Panc1 (cell line): ENCODE data around the gene NR2C2. TPM values are rescaled to one million over a fixed set of nuclear protein-coding genes. Genes with fewer than 3 reads are reported as not detected.

Experiments
- ATAC-seq: fragments of 200-7000 bp; cut with Tn5 transposase; 2 replicates; pipeline ENCODE4 v1.9.1; 2020; ENCODE audit warnings: mild to moderate bottlenecking, moderate library complexity
- BruUV-seq: library from RNA; stranded (reverse); fragments of 400-500 nt; replicated peaks from 2 replicates; lab custom pipeline; 2021; lab: Mats Ljungman, UMichigan
- CTCF ChIA-PET: fragments of 300-600 bp; sonication (Branson Sonifier 250); formaldehyde crosslinking; loops from one replicate; lab custom pipeline; 2022; ENCODE audit warnings: antibody characterized with exemption; lab: Charles Lee
- POLR2A ChIA-PET: fragments of 300-600 bp; sonication (Branson Sonifier 250); formaldehyde crosslinking; loops from one replicate; lab custom pipeline; 2022; ENCODE audit warnings: antibody characterized with exemption; lab: Charles Lee
- DNase-seq: peaks from one replicate; pipeline ENCODE4 v3.0.0-alpha.2; 2010; ENCODE audit warnings: low read depth, low spot score
- H3K27ac ChIP-seq: 2 replicates; pipeline ENCODE4 v1.5.1; 2011; ENCODE audit warnings: mild to moderate bottlenecking, low read length, inconsistent platforms
- H3K27me3 ChIP-seq: fragments of 200-500 bp; sonication (Bioruptor generic); 2 replicates; pipeline ENCODE4 v1.6.0; 2014; ENCODE audit warnings: low read length, inconsistent platforms; ENCODE audit not compliant: control insufficient read depth, insufficient read depth
- H3K36me3 ChIP-seq: fragments of 200-500 bp; sonication (Bioruptor generic); 2 replicates; pipeline ENCODE4 v1.5.1; 2014; ENCODE audit warnings: inconsistent platforms, mild to moderate bottlenecking, low read length, moderate library complexity; ENCODE audit not compliant: control insufficient read depth, insufficient read depth
- H3K4me1 ChIP-seq: 2 replicates; pipeline ENCODE4 v1.5.1; 2011; ENCODE audit warnings: inconsistent platforms, mild to moderate bottlenecking, low read length, moderate library complexity; ENCODE audit not compliant: control insufficient read depth, insufficient read depth
- H3K4me3 ChIP-seq, 2 experiments: 2 replicates each; pipeline ENCODE4 v1.5.1; 2011 to 2012; ENCODE audit warnings: low read depth in 2 of 2, low read length in 2 of 2, mild to moderate bottlenecking in 2 of 2, inconsistent platforms in 1 of 2, moderate library complexity in 1 of 2
- H3K9me3 ChIP-seq: fragments of 200-500 bp; sonication (Bioruptor generic); 2 replicates; pipeline ENCODE4 v1.5.1; 2014; ENCODE audit warnings: low read depth, mild to moderate bottlenecking, inconsistent platforms, low read length, moderate library complexity; ENCODE audit not compliant: control insufficient read depth, insufficient read depth
- CTCF ChIP-seq: fragments of 450-650 bp; IDR thresholded peaks from 2 replicates; pipeline ENCODE4 v1.5.1; 2017; ENCODE audit warnings: mild to moderate bottlenecking
- POLR2AphosphoS5 ChIP-seq: IDR thresholded peaks from 2 replicates; pipeline ENCODE4 v1.6.1; 2012; ENCODE audit warnings: mild to moderate bottlenecking, low read depth, low read length, moderate library complexity
- REST ChIP-seq, 2 experiments: IDR thresholded peaks; 2 replicates each; pipeline ENCODE4 v1.6.1; 2011 to 2012; ENCODE audit warnings: low read depth in 2 of 2, control low read depth in 1 of 2, low read length in 1 of 2, mild to moderate bottlenecking in 1 of 2, moderate library complexity in 1 of 2; ENCODE audit not compliant: insufficient read depth in 1 of 2
- SIN3A ChIP-seq: IDR thresholded peaks from 2 replicates; pipeline ENCODE4 v1.6.1; 2012; ENCODE audit warnings: low read depth, mild to moderate bottlenecking, low read length, moderate library complexity, borderline replicate concordance; ENCODE audit not compliant: insufficient read depth
- TCF7L2 ChIP-seq: IDR thresholded peaks from 2 replicates; pipeline ENCODE4 v1.6.1; 2011; ENCODE audit warnings: mild to moderate bottlenecking, low read depth, low read length, inconsistent platforms
- in situ Hi-C: cut with HindIII; loops from 2 replicates; pipeline ENCODE4 v1.10.0; 2016; ENCODE audit warnings: low sequenced_read_pairs, low pct_unique_long_range_greater_than_20kb
- intact Hi-C: fragments of 100-400 bp; cut with micrococcal nuclease; formaldehyde crosslinking; loops from one replicate; pipeline ENCODE4 v1.10.0; 2022; ENCODE audit not compliant: unreplicated experiment
- total RNA-seq: library from RNA; stranded (reverse); gene quantifications from one replicate; pipeline ENCODE4 v1.2.1, GENCODE V29; 2021; ENCODE audit not compliant: unreplicated experiment

Gene NR2C2
- total RNA-seq, 1 experiment from 2014 or later: 30.6 TPM

- Histone ChIP-seq H3K27me3 (no peaks in the 10 kb centered on the region), H3K36me3 (peaks cover 11% of the 10 kb centered on the region), H3K27ac (no peak overlapping the region), H3K4me3 (no peak overlapping the region), H3K9me3 (no peaks in the 10 kb centered on the region), H3K4me1 (no peaks in the 10 kb centered on the region)
- CTCF ChIA-PET: no interaction called here
- POLR2A ChIA-PET: no interaction called here
- in situ Hi-C loops (no loop called here), intact Hi-C loops (no loop called here)
- no TSS peak for BruUV-seq
- no peak for DNase-seq
- TF ChIP-seq POLR2AphosphoS5 (no peak), REST (IDR thresholded peaks at IDR 0.05; ENCODE audit: insufficient read depth in 1 of 2, low read depth in 2 of 2, low read length in 1 of 2) (no peak), CTCF (no peak), TCF7L2 (no peak), SIN3A (no peak)
- no peak for ATAC-seq
These were observed 63.3 kb downstream of the NR2C2 start for GRCh38 chr3:15010664-15011063.

- no peak for ATAC-seq
- H3K4me1 ChIP-seq: no peaks in the 10 kb centered on the region
- no peaks in the 10 kb centered on the region for H3K27me3 ChIP-seq
- ChIA-PET CTCF (no interaction called here), POLR2A (no interaction called here)
- in situ Hi-C loops (no loop called here), intact Hi-C loops (no loop called here)
- TF ChIP-seq CTCF (no peak), SIN3A (no peak), POLR2AphosphoS5 (no peak), TCF7L2 (no peak), REST (IDR thresholded peaks at IDR 0.05; ENCODE audit: insufficient read depth in 1 of 2, low read depth in 2 of 2, low read length in 1 of 2) (no peak)
- H3K4me3 ChIP-seq: no peak overlapping the region
- no peak for DNase-seq
- no TSS peak for BruUV-seq
- no peak overlapping the region for H3K27ac ChIP-seq
- peaks cover 11% of the 10 kb centered on the region for H3K36me3 ChIP-seq
- H3K9me3 ChIP-seq: no peaks in the 10 kb centered on the region
These were observed 63.8 kb downstream of the NR2C2 start for GRCh38 chr3:15011174-15011573.
